Right lobe of liver (tissue), 4 donors: ENCODE measurements around the gene C14orf132.

Experiments
- POLR2A ChIP-seq: fragments of 450-650 bp; IDR thresholded peaks from one replicate; pipeline ENCODE4 v1.6.1; 2017; ENCODE audit warnings: antibody characterized with exemption, mild to moderate bottlenecking
- TF ChIP-seq, protein P1 (sequence below), 4 donors: fragments of 200-600 bp in 3 of 4; fragments of 450-650 bp in 1 of 4; IDR thresholded peaks; one replicate each; pipeline versions ENCODE4 v1.5.1 to v1.8.0; 2016 to 2022; ENCODE audit warnings: antibody characterized with exemption in 4 of 4, mild to moderate bottlenecking in 2 of 4
- donor health status: DM: no; HTN: no; CAD: no.
- donor health status: DM: no; HTN: no; CAD: no.
- donor health status: DM: no; HTN: yes; CAD: no.

DNA sequence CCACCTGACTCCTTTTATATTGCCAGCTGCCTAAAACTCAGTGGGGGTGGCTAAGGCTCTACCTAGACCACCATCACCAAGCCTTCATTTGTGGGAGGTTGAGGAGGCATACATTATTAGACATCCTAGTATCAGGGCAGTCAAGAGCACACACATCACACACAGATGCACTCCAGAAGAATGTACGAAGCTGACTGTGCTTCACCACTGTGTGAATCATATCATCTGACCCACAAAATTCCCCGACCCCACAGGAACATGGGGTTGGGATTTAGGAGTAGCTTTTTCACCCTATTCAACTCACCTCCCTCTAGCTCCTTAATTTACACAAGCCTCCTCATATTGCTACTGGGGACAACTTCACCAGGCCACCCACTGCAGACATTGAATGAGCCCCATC, 100.7 kb downstream of the C14orf132 start:
- TF ChIP-seq POLR2A: no peak
- TF ChIP-seq, protein P1, sequence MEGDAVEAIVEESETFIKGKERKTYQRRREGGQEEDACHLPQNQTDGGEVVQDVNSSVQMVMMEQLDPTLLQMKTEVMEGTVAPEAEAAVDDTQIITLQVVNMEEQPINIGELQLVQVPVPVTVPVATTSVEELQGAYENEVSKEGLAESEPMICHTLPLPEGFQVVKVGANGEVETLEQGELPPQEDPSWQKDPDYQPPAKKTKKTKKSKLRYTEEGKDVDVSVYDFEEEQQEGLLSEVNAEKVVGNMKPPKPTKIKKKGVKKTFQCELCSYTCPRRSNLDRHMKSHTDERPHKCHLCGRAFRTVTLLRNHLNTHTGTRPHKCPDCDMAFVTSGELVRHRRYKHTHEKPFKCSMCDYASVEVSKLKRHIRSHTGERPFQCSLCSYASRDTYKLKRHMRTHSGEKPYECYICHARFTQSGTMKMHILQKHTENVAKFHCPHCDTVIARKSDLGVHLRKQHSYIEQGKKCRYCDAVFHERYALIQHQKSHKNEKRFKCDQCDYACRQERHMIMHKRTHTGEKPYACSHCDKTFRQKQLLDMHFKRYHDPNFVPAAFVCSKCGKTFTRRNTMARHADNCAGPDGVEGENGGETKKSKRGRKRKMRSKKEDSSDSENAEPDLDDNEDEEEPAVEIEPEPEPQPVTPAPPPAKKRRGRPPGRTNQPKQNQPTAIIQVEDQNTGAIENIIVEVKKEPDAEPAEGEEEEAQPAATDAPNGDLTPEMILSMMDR (IDR thresholded peaks at IDR 0.05): no peak
